ENCODE results near the gene STX4. TPM values are rescaled to one million over a fixed set of nuclear protein-coding genes. Genes with fewer than 3 reads are reported as not detected.

STX4 gene
- polyA plus RNA-seq (2013, experiment 1 of 2; ENCODE audit: insufficient read length) = 35.5 TPM
- polyA plus RNA-seq (2013, experiment 2 of 2; ENCODE audit: insufficient read length) = 33.7 TPM

- peak; percentile 98 for DNase-seq
Measured at GRCh38 chr16:31032736-31033708, at the start of gene STX4. TSS of gene STX4 (plus strand) at chr16:31033558. CDS start at chr16:31033806, 248 bp downstream.

- DNase-seq = no peak
Measured at GRCh38 chr16:30983898-30984610, 49.3 kb upstream of the STX4 start.

DNA sequence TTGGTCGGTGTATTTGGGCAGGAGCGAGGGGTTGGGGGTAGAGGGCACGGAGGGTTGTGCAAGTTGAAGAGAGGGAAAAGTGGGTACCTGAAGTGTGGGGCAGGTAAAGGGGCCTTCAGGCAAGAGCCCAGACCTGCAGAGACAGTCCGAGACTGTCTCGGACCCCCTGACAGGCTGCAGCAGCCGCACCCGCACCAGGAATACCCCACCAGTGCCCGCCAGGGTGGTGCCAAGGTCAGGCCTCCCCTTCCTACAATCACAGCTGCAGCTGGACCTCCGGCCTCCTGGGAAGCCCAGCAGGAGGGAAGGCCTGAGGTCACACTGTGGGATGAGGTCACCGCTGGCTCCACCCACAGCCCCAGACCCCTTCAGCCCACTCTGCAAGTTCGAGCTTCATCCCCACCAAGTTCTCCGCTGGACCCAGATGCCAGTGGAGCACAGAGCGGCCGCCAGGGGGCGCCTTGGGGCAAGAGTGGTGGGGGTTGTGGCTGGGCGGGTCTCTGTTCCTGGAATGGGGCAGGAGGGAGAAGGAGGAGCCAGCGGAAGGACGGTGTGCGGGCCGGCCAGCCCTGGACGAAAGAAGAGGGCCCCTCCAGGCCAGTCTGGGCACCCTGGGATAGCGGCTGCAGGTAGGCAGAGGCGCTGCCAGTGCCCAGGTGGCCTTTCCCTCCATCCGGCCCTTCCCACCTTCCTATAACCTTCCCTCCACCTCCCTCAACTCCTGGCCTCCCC is 48.5 kb upstream of the STX4 start, which contains the start of gene HSD3B7:
Gene HSD3B7, plus strand, starts transcription at position 539 of the 732 bp plus-strand sequence. CDS start 452 bp downstream, outside the sequence.
- peak; percentile 78 for DNase-seq

GRCh38 chr16:30985401-30986128 is 47.8 kb upstream of the STX4 start:
- no peak for DNase-seq

GRCh38 chr16:30986129-30986991 is 47.0 kb upstream of the STX4 start:
- DNase-seq = no peak

DNA sequence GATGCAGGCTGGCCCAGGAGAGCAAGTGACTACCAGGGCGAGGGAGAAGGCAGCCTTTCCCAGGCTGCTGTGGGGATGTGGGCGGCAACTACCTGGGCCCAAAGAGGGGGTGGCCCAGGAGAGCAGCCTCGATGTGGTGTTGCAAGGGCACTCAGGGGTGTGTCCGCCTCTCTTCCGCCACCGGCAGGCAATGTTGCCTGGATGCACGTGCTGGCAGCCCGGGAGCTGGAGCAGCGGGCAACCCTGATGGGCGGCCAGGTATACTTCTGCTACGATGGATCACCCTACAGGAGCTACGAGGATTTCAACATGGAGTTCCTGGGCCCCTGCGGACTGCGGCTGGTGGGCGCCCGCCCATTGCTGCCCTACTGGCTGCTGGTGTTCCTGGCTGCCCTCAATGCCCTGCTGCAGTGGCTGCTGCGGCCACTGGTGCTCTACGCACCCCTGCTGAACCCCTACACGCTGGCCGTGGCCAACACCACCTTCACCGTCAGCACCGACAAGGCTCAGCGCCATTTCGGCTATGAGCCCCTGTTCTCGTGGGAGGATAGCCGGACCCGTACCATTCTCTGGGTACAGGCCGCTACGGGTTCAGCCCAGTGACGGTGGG is 45.7 kb upstream of the STX4 start:
- no peak for DNase-seq

- DNase-seq = no peak
Measured at GRCh38 chr16:30989469-30990047, 43.8 kb upstream of the STX4 start.

GRCh38 chr16:30990105-30990504 is 43.3 kb upstream of the STX4 start:
- DNase-seq = no peak

DNA sequence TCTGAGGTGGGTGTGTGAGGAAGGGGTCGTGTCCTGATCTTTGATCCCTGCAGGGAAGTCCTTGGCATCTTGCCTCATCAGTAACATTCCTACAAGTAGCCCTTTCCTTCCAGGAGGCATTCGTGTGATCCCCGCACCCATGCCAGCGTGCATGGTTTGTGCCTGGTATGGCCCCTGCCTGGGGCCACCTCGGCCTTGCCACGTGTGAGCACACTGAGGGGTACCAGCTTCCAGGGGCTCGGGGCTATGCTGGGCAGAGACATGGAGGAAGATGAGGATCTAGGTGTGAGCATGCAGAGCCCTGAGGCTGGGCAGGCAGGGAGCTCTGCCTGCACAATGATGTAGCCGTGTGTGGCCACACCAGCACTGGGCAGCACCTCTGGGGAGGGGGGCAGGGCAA is 42.3 kb upstream of the STX4 start:
- DNase-seq = no peak

DNA sequence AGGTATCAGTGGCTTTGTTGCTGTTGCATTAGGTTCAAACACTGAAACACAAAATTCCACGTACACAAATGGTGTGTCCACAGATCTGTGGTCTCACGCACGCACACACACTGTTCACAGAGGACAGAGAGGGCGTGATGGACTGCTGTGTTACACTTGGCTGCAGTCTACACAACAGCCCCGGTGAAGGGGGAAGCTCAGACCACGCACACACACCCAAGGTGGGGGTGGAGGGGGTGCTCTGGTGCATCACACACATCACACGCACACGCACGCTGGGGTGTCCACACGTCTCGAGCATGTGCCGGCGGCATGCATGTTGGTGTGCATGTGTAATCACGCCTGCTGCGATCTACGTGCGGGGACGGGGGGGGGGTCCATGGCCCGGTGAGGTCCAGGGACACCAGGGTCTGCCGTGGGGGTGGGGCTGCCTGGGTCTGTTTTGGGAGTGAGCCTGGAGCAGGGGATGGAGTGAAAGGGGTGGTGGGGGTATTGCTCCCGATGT is 41.0 kb upstream of the STX4 start:
- no peak for DNase-seq

- DNase-seq = no peak
Measured at GRCh38 chr16:30992931-30993816, 40.2 kb upstream of the STX4 start.

DNA sequence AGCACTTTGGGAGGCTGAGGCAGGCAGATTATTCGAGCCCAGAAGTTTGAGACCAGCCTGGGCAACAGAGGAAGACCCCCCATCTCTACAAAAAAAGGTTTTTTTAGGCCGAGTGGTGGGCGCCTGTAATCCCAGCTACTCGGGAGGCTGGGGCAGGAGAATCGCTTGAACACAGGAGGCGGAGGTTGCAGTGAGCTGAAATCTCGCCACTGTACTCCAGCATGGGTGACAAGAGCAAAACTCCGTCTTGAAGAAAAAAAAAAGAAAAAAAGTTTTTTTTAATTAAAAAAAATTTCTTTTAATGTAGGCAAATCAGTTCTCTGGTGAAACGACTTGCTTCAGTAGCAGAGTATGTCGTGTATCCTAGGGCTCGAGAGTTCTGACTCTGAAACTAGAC is 37.4 kb upstream of the STX4 start:
- DNase-seq = no peak

GRCh38 chr16:30996324-30996984 is 36.9 kb upstream of the STX4 start:
- no peak for DNase-seq

GRCh38 chr16:30996985-30997724 is 36.2 kb upstream of the STX4 start:
- peak; percentile 80 for DNase-seq

- peak; percentile 86 for DNase-seq
Measured at GRCh38 chr16:30997725-30998711, 35.3 kb upstream of the STX4 start.
